H1 (cell line): ENCODE measurements around the gene MSI1.

Experiments
- BRCA1 ChIP-seq: IDR thresholded peaks from 2 replicates; pipeline ENCODE4 v1.6.1; 2012; ENCODE audit warnings: low read depth, low read length, improper control_type of control experiment
- GABPA ChIP-seq: IDR thresholded peaks from 2 replicates; pipeline ENCODE4 v1.6.1; 2011; ENCODE audit warnings: mild to moderate bottlenecking, low read length, moderate library complexity, borderline replicate concordance; ENCODE audit not compliant: insufficient read depth
- HDAC6 ChIP-seq: IDR thresholded peaks from one replicate; pipeline ENCODE4 v1.7.1; 2012; ENCODE audit warnings: low read depth, mild to moderate bottlenecking, inconsistent platforms, low read length, moderate library complexity
- JUN ChIP-seq: IDR thresholded peaks from 2 replicates; pipeline ENCODE4 v1.6.1; 2011; ENCODE audit warnings: low read depth, mild to moderate bottlenecking, improper control_type of control experiment, low read length
- POLR2A ChIP-seq, 2 experiments: IDR thresholded peaks; 1 replicate in 1 of 2; 2 replicates in 1 of 2; pipeline ENCODE4 v1.6.1; 2011; ENCODE audit warnings: low read depth in 2 of 2, low read length in 2 of 2, mild to moderate bottlenecking in 2 of 2; ENCODE audit errors: control extremely low read depth in 1 of 2
- POLR2AphosphoS5 ChIP-seq: IDR thresholded peaks from 2 replicates; pipeline ENCODE4 v1.6.1; 2011; ENCODE audit warnings: low read depth, low read length
- RNF2 ChIP-seq: fragments of 200-900, 300-1000 bp; sonication (generic); IDR thresholded peaks from 2 replicates; pipeline ENCODE4 v1.7.1; 2016; ENCODE audit warnings: borderline replicate concordance, low read depth, mild to moderate bottlenecking, antibody characterized with exemption, low read length; ENCODE audit not compliant: poor library complexity, severe bottlenecking; ENCODE audit errors: missing control alignments
- SP1 ChIP-seq: IDR thresholded peaks from 2 replicates; pipeline ENCODE4 v1.6.1; 2011; ENCODE audit warnings: low read depth, low read length
- TCF12 ChIP-seq: IDR thresholded peaks from 2 replicates; pipeline ENCODE4 v1.6.1; 2011; ENCODE audit warnings: low read depth, mild to moderate bottlenecking, low read length
- TF ChIP-seq, protein P1 (sequence below), 3 experiments: IDR thresholded peaks; 1 replicate in 2 of 3; 2 replicates in 1 of 3; pipeline versions ENCODE4 v1.5.1 to v1.6.1; 2011; ENCODE audit warnings: low read length in 3 of 3, mild to moderate bottlenecking in 3 of 3, inconsistent platforms in 2 of 3, low read depth in 1 of 3, moderate library complexity in 1 of 3; ENCODE audit not compliant: insufficient read depth in 1 of 3; ENCODE audit errors: control extremely low read depth in 1 of 3
- TF ChIP-seq, protein P2 (sequence below): fragments of 300-600 bp; sonication (generic); IDR thresholded peaks from 2 replicates; pipeline ENCODE4 v1.7.1; 2012; ENCODE audit warnings: low read length, moderate library complexity, mild to moderate bottlenecking, inconsistent platforms; ENCODE audit not compliant: insufficient replicate concordance
- TF ChIP-seq, protein P3 (sequence below): IDR thresholded peaks from 2 replicates; pipeline ENCODE4 v1.6.1; 2012; ENCODE audit warnings: inconsistent platforms

DNA sequence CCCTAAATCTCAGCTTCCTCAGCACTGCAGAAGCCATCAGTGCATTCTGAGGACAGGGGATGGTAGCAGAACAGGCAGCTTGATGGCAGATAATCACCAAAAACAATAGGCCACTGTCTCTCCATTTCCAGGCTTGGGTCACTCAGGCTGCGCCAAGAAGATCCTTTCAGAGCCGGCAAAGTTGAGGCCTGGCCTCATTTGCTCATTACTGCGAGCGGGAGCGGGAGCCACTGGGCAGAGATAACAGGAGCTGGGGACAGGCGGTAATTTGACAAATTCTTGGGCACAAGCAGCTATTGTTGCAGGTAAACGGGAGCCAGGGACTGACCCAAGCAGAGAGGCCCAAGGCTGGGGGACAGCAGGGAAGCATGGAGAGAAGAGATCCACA lies 2.1 kb downstream of the MSI1 start:
- TF ChIP-seq, protein P1, sequence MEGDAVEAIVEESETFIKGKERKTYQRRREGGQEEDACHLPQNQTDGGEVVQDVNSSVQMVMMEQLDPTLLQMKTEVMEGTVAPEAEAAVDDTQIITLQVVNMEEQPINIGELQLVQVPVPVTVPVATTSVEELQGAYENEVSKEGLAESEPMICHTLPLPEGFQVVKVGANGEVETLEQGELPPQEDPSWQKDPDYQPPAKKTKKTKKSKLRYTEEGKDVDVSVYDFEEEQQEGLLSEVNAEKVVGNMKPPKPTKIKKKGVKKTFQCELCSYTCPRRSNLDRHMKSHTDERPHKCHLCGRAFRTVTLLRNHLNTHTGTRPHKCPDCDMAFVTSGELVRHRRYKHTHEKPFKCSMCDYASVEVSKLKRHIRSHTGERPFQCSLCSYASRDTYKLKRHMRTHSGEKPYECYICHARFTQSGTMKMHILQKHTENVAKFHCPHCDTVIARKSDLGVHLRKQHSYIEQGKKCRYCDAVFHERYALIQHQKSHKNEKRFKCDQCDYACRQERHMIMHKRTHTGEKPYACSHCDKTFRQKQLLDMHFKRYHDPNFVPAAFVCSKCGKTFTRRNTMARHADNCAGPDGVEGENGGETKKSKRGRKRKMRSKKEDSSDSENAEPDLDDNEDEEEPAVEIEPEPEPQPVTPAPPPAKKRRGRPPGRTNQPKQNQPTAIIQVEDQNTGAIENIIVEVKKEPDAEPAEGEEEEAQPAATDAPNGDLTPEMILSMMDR (IDR thresholded peaks at IDR 0.05; ENCODE audit: control extremely low read depth in 1 of 3, insufficient read depth in 1 of 3, low read depth in 1 of 3, low read length in 3 of 3): no peak
- no peak for TF ChIP-seq RNF2
- TF ChIP-seq GABPA: no peak
- TF ChIP-seq HDAC6: no peak
- TF ChIP-seq, protein P2, sequence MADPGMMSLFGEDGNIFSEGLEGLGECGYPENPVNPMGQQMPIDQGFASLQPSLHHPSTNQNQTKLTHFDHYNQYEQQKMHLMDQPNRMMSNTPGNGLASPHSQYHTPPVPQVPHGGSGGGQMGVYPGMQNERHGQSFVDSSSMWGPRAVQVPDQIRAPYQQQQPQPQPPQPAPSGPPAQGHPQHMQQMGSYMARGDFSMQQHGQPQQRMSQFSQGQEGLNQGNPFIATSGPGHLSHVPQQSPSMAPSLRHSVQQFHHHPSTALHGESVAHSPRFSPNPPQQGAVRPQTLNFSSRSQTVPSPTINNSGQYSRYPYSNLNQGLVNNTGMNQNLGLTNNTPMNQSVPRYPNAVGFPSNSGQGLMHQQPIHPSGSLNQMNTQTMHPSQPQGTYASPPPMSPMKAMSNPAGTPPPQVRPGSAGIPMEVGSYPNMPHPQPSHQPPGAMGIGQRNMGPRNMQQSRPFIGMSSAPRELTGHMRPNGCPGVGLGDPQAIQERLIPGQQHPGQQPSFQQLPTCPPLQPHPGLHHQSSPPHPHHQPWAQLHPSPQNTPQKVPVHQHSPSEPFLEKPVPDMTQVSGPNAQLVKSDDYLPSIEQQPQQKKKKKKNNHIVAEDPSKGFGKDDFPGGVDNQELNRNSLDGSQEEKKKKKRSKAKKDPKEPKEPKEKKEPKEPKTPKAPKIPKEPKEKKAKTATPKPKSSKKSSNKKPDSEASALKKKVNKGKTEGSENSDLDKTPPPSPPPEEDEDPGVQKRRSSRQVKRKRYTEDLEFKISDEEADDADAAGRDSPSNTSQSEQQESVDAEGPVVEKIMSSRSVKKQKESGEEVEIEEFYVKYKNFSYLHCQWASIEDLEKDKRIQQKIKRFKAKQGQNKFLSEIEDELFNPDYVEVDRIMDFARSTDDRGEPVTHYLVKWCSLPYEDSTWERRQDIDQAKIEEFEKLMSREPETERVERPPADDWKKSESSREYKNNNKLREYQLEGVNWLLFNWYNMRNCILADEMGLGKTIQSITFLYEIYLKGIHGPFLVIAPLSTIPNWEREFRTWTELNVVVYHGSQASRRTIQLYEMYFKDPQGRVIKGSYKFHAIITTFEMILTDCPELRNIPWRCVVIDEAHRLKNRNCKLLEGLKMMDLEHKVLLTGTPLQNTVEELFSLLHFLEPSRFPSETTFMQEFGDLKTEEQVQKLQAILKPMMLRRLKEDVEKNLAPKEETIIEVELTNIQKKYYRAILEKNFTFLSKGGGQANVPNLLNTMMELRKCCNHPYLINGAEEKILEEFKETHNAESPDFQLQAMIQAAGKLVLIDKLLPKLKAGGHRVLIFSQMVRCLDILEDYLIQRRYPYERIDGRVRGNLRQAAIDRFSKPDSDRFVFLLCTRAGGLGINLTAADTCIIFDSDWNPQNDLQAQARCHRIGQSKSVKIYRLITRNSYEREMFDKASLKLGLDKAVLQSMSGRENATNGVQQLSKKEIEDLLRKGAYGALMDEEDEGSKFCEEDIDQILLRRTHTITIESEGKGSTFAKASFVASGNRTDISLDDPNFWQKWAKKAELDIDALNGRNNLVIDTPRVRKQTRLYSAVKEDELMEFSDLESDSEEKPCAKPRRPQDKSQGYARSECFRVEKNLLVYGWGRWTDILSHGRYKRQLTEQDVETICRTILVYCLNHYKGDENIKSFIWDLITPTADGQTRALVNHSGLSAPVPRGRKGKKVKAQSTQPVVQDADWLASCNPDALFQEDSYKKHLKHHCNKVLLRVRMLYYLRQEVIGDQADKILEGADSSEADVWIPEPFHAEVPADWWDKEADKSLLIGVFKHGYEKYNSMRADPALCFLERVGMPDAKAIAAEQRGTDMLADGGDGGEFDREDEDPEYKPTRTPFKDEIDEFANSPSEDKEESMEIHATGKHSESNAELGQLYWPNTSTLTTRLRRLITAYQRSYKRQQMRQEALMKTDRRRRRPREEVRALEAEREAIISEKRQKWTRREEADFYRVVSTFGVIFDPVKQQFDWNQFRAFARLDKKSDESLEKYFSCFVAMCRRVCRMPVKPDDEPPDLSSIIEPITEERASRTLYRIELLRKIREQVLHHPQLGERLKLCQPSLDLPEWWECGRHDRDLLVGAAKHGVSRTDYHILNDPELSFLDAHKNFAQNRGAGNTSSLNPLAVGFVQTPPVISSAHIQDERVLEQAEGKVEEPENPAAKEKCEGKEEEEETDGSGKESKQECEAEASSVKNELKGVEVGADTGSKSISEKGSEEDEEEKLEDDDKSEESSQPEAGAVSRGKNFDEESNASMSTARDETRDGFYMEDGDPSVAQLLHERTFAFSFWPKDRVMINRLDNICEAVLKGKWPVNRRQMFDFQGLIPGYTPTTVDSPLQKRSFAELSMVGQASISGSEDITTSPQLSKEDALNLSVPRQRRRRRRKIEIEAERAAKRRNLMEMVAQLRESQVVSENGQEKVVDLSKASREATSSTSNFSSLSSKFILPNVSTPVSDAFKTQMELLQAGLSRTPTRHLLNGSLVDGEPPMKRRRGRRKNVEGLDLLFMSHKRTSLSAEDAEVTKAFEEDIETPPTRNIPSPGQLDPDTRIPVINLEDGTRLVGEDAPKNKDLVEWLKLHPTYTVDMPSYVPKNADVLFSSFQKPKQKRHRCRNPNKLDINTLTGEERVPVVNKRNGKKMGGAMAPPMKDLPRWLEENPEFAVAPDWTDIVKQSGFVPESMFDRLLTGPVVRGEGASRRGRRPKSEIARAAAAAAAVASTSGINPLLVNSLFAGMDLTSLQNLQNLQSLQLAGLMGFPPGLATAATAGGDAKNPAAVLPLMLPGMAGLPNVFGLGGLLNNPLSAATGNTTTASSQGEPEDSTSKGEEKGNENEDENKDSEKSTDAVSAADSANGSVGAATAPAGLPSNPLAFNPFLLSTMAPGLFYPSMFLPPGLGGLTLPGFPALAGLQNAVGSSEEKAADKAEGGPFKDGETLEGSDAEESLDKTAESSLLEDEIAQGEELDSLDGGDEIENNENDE: no peak
- TF ChIP-seq SP1: no peak
- no peak for TF ChIP-seq POLR2A (IDR thresholded peaks at IDR 0.05; ENCODE audit: control extremely low read depth in 1 of 2, low read depth in 2 of 2, low read length in 2 of 2)
- TF ChIP-seq POLR2AphosphoS5: no peak
- TF ChIP-seq TCF12: no peak
- TF ChIP-seq BRCA1: no peak
- TF ChIP-seq, protein P3, sequence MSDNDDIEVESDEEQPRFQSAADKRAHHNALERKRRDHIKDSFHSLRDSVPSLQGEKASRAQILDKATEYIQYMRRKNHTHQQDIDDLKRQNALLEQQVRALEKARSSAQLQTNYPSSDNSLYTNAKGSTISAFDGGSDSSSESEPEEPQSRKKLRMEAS: no peak
- TF ChIP-seq JUN: no peak
